ENCODE measurements around the gene IFFO2.

Gene IFFO2

DNA sequence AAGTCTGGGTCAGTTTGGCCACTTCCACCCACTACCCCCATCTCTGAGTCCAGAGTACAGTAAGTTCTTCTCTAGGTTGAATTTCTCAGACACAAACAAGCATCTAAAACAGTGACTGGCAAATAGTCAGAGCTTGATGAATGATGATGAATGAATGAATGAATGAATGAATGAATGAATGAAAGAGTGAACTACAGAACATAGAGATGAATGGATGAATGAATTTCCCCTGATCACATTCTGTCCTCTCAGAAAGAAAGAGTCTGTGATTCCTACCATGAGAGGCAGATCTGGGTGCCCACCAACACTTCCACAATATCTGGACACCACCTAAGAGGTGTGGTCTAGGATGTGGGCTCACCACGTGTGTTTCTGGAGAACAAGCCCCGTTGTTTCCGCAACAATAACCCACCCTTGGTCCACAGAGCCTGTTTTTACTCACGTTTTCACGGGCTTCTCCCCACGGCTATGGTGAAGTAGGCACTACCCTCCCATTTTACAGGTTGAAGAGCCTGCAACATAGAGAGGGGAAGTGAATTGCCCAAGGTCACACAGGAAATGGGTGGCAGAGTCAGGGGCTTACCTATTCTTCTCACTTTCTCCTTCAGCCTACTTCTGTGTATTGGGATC lies 40.2 kb upstream of the IFFO2 start:
- TF ChIP-seq, protein P1, sequence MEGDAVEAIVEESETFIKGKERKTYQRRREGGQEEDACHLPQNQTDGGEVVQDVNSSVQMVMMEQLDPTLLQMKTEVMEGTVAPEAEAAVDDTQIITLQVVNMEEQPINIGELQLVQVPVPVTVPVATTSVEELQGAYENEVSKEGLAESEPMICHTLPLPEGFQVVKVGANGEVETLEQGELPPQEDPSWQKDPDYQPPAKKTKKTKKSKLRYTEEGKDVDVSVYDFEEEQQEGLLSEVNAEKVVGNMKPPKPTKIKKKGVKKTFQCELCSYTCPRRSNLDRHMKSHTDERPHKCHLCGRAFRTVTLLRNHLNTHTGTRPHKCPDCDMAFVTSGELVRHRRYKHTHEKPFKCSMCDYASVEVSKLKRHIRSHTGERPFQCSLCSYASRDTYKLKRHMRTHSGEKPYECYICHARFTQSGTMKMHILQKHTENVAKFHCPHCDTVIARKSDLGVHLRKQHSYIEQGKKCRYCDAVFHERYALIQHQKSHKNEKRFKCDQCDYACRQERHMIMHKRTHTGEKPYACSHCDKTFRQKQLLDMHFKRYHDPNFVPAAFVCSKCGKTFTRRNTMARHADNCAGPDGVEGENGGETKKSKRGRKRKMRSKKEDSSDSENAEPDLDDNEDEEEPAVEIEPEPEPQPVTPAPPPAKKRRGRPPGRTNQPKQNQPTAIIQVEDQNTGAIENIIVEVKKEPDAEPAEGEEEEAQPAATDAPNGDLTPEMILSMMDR (IDR thresholded peaks at IDR 0.05): no peak

DNA sequence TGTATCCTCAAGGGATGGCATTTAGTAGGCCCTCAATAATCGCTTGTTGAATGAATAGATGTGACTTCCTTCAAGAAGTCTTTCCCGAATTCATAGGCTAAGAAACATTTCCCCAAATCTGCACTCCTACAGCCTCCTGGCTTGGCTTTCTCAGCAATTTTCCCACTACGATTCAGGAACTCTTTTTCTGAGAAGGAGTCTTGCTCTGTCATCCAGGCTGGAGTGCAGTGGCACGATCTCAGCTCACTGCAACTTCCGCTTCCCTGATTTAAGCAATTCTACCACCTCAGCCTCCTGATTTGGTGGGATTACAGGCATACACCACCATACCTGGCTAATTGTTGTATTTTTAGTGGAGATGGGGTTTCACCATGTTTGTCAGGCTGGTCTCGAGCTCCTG lies 37.9 kb upstream of the IFFO2 start:
- TF ChIP-seq, protein P1 (IDR thresholded peaks at IDR 0.05): no peak

DNA sequence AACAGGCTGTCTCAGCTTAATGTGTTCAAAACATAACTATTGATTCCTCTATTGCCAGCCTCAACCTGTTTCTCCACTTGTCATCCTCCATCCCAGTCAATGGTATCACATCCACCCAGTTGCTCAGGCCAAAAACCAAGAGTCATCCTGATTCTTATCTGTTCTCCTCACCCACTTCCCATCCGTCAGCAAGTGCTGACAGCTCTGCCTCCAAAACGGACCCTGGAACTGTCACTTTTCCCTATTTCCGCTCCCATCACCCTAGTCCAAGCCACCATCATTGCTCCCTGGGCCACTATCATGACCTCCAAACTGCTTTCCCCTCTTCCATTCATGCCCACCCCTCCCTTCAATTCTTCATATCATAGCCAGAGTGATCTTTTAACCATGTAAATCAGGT lies 36.2 kb upstream of the IFFO2 start:
- TF ChIP-seq, protein P1 (IDR thresholded peaks at IDR 0.05): no peak

DNA sequence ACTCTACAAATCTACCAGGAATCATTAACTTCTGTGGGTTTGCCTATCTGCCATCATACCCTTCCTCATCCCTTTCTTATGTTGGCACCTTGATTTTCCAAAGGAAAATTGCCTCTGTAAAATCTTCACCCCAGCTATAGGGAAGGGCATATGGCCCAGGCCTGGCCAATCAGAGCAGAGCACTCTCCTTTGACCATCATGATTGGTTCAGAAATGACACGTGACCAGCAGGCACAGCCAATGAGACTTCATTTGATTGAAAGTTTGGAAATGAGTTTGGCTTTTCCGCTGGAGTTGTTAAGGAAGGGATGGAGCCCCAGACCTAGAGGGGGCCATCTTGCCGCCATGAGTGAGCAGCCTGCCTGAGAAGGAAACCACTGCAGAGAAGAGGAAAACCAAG lies 35.1 kb upstream of the IFFO2 start:
- TF ChIP-seq, protein P1 (IDR thresholded peaks at IDR 0.05): no peak

DNA sequence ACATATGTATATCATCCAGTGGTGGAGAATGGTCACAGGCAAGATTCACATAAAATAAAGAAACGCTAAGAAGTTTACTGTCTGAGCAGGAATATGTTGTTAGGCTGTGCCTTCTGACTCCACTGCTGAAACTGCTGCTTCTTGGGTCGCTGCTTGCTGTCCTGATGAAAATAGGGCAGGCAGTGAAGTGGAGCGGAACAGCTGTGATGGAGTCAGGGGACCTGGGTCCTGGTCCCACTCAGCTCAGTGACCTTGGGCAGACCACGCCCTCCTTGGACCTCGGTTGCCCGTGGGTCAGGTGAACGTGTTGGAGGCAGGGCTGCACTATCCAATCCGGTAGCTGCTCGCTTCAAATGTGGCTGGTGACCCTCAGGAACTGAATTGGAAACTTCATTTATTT lies 33.4 kb upstream of the IFFO2 start:
- TF ChIP-seq, protein P1 (IDR thresholded peaks at IDR 0.05): no peak

DNA sequence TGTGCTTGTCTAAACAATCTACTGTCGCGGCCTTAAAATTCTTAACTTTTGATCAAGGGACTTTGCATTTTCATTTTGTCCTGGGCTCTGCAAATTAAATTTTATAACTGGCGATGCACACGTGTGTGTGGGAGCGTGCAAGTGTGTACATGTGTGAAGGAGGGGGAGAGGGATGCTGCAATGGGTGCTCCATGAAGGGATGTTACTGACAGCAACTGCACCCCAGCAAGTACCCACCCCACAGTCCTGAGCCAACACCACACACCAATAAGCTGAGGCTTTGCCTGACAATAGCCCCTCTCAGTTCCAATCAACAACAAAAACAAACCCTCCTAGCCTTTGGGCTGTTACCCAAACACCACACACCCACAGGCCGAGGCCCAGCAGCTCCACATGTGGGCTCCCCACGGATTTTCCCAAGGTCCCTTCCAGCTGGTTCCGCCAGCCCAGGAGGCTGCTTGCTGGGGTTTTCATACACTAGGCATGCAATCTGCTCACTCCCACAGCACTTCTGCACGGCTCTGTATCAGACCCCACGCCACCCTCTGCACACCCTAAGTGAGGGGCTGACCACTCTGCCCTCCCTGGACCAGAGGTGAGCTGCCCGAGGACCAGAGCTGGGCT lies 32.8 kb upstream of the IFFO2 start:
- TF ChIP-seq, protein P1 (IDR thresholded peaks at IDR 0.05): no peak

DNA sequence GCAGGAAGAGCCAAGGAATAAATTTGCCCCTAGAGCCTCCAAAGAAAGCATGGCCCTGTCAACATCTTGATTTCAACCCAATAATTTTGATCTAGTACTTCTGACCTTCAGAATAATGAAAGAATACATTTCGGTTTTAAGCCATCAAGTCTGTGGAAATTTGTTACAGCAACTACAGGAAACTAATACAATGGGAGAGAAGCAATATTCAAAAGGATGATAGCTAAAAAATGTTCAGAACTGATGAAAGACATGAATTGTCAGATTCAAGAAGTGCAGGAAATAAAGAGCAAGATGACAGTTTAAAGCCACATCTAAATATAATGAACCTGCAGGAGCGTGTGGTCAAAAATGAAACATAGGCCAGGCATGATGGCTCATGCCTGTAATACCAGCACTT lies 24.8 kb upstream of the IFFO2 start:
- TF ChIP-seq, protein P1 (IDR thresholded peaks at IDR 0.05): no peak

Measured in LNCAP (cell line).